ENCODE data around the gene FAM50B.

GRCh38 chr6:3841711-3842565, 7.2 kb upstream of the FAM50B start:
- TF ChIP-seq GATA2 (IDR thresholded peaks at IDR 0.05; ENCODE audit: low read depth, low read length) = no peak
- TF ChIP-seq GATA3 (IDR thresholded peaks at IDR 0.05; ENCODE audit: low read depth, low read length) = no peak

All from SH-SY5Y (cell line).